GM19023 (cell line): Measurements from ENCODE around the gene TMEM143.
"Not testable (repeated sequence)": the region's sequence is repeated elsewhere in the genome, so short reads cannot be mapped to it uniquely, and the experiment has no call there.

Experiments used
- ATAC-seq: cut with Tn5 transposase; IDR thresholded peaks from one replicate; pipeline ENCODE4 v1.9.1; 2021; ENCODE audit warnings: mild to moderate bottlenecking, moderate library complexity; ENCODE audit not compliant: unreplicated experiment

The TMEM143 gene

GRCh38 chr19:48391100-48392005 is 27.6 kb upstream of the TMEM143 start, which contains the start of gene KDELR1:
Gene KDELR1, minus strand, starts transcription at chr19:48391551. Its CDS starts 193 bp downstream, at chr19:48391358.
- peak; percentile 59 for ATAC-seq

- ATAC-seq = peak; percentile 48
Observed at GRCh38 chr19:48390188-48391099, 26.7 kb upstream of the TMEM143 start.

- no peak for ATAC-seq
Observed at GRCh38 chr19:48386981-48387380, 23.2 kb upstream of the TMEM143 start.

- ATAC-seq = no peak
Observed at GRCh38 chr19:48385461-48386087, 21.8 kb upstream of the TMEM143 start.

GRCh38 chr19:48382286-48382685 is 18.5 kb upstream of the TMEM143 start:
- no peak for ATAC-seq

- ATAC-seq = no peak
Observed at GRCh38 chr19:48381178-48381950, 17.6 kb upstream of the TMEM143 start.

- ATAC-seq = no peak
Observed at GRCh38 chr19:48379058-48379457, 15.3 kb upstream of the TMEM143 start.

- ATAC-seq = no peak
Observed at GRCh38 chr19:48378194-48378570, 14.4 kb upstream of the TMEM143 start.

- no peak for ATAC-seq
Observed at GRCh38 chr19:48373567-48373966, 9.8 kb upstream of the TMEM143 start.

- ATAC-seq = no peak
Observed at GRCh38 chr19:48372904-48373303, 9.2 kb upstream of the TMEM143 start.

- ATAC-seq = not testable (repeated sequence)
Observed at GRCh38 chr19:48371771-48372170, 8.0 kb upstream of the TMEM143 start.

- ATAC-seq = no peak
Observed at GRCh38 chr19:48371367-48371766, 7.6 kb upstream of the TMEM143 start.

- no peak for ATAC-seq
Observed at GRCh38 chr19:48370955-48371354, 7.2 kb upstream of the TMEM143 start.

- no peak for ATAC-seq
Observed at GRCh38 chr19:48368936-48369335, 5.2 kb upstream of the TMEM143 start.

- no peak for ATAC-seq
Observed at GRCh38 chr19:48367855-48368254, 4.1 kb upstream of the TMEM143 start.

- no peak for ATAC-seq
Observed at GRCh38 chr19:48365602-48366001, 1.9 kb upstream of the TMEM143 start.

- no peak for ATAC-seq
Observed at GRCh38 chr19:48364598-48365348, 1.0 kb upstream of the TMEM143 start.

- peak; percentile 27 for ATAC-seq
Observed at GRCh38 chr19:48363500-48363809, 285 bp downstream of the TMEM143 start.

GRCh38 chr19:48362716-48363499 is 832 bp downstream of the TMEM143 start:
- ATAC-seq = peak; percentile 49
